ENCODE data around the gene RAP1A. TPM values are rescaled to one million over a fixed set of nuclear protein-coding genes. Genes with fewer than 3 reads are reported as not detected.
A peak's percentile ranks its signal among the peaks of the same experiment; 100 is the strongest.

Gene RAP1A
- total RNA-seq, 1 experiment from 2014 or later: 26.7 TPM

GRCh38 chr1:111731956-111732355 lies 112.4 kb downstream of the RAP1A start:
- no peak overlapping the region for H2BK12ac ChIP-seq (ENCODE audit: insufficient read length, low read depth, low read length)
- Mint-ChIP-seq H3K27ac (0 out of 7 replicates have a peak overlapping the region, but pooled peaks of 1 of the 3 experiments have one; percentile 55), H3K9me3 (no peaks in the 10 kb centered on the region), H3K36me3 (ENCODE audit: insufficient read depth in 1 of 3, low read depth in 3 of 3) (peaks cover 2 to 4% (median 3%) of the 10 kb centered on the region in 3 experiments; a peak in 3 of 7 replicates), H3K27me3 (ENCODE audit: low read depth) (no peaks in the 10 kb centered on the region), H3K4me1 (peaks cover 13 to 19% of the 10 kb centered on the region in 2 experiments), H3K4me3 (no peak overlapping the region)
- no peak overlapping the region for H4K91ac ChIP-seq (ENCODE audit: insufficient read length, low read depth, low read length)
- H3K27me3 ChIP-seq (ENCODE audit: insufficient read depth, low read length): no peaks in the 10 kb centered on the region
- no peak for DNase-seq
- H3K14ac ChIP-seq (ENCODE audit: insufficient read depth, low read length): no peak overlapping the region; the same call in 1 of the 2 replicates
- H2BK20ac ChIP-seq (ENCODE audit: low read depth, low read length, poor library complexity, severe bottlenecking): no peak overlapping the region
- no peak overlapping the region for H2BK120ac ChIP-seq (ENCODE audit: low read depth, low read length, poor library complexity, severe bottlenecking)
- no CpG with 5 or more reads among the region's 6 CpGs for WGBS (ENCODE audit: extremely low coverage, insufficient read length, low lambda C conversion rate)
- no peak for TF ChIP-seq CTCF (conservative IDR thresholded peaks at IDR 0.05)
- H3K56ac ChIP-seq (ENCODE audit: insufficient read length, low read depth, low read length): no peak overlapping the region
- peaks cover 2% of the 10 kb centered on the region for H3K23me2 ChIP-seq (ENCODE audit: insufficient read length, low read depth, low read length, poor library complexity, severe bottlenecking)
- H2AFZ ChIP-seq (ENCODE audit: low read length): no peak overlapping the region
- no peak overlapping the region for H2AK5ac ChIP-seq (ENCODE audit: insufficient read length, low read length)
- no peak overlapping the region for H3T11ph ChIP-seq (ENCODE audit: low read length)
- H2BK5ac ChIP-seq (ENCODE audit: insufficient read length, low read length): no peak overlapping the region
- no peak overlapping the region for H4K5ac ChIP-seq (ENCODE audit: insufficient read length, low read depth, low read length)
- H3K9me3 ChIP-seq (ENCODE audit: control insufficient read depth, low read depth, low read length): no peaks in the 10 kb centered on the region
- H2BK15ac ChIP-seq (ENCODE audit: low read depth, low read length): no peak overlapping the region
- no peak overlapping the region for H3K23ac ChIP-seq (ENCODE audit: insufficient read length, low read depth, low read length)
- no peak overlapping the region for H3K4me2 ChIP-seq (ENCODE audit: insufficient read depth, insufficient read length, low read length)
- peaks cover 2% of the 10 kb centered on the region for H4K20me1 ChIP-seq (ENCODE audit: control insufficient read depth, insufficient read depth, insufficient read length)
- H3K4me1 ChIP-seq (ENCODE audit: insufficient read depth, low read length): peaks cover 12% of the 10 kb centered on the region
- no peak overlapping the region for H3K4ac ChIP-seq (ENCODE audit: low read depth, low read length)
- H3K27ac ChIP-seq (ENCODE audit: insufficient read length, low read depth, low read length): no peak overlapping the region
- no peak overlapping the region for H3K18ac ChIP-seq (ENCODE audit: insufficient read length, low read depth, low read length)
- no peak overlapping the region for H4K8ac ChIP-seq (replicated peaks; ENCODE audit: insufficient read length, low read depth, low read length)
- no peak overlapping the region for H3K9ac ChIP-seq (ENCODE audit: extremely low read depth, insufficient read length, low read length)
- H3K79me1 ChIP-seq (ENCODE audit: insufficient read depth, low read depth, low read length, poor library complexity, severe bottlenecking): peaks cover 2% of the 10 kb centered on the region
- H3K79me2 ChIP-seq (ENCODE audit: insufficient read depth, low read length): no peaks in the 10 kb centered on the region
